K562 (cell line): Measurements from ENCODE around the gene RAMP2. TPM values are rescaled to one million over a fixed set of nuclear protein-coding genes. Genes with fewer than 3 reads are reported as not detected.

Source experiments
- ARID1B ChIP-seq: fragments of 450-650 bp; IDR thresholded peaks from 2 replicates; pipeline ENCODE4 v1.6.1; 2016; ENCODE audit warnings: antibody characterized with exemption, mild to moderate bottlenecking, inconsistent platforms
- BRD4 ChIP-seq: fragments of 200-600 bp; sonication (generic); IDR thresholded peaks from 2 replicates; pipeline ENCODE4 v1.6.1; 2017; ENCODE audit warnings: inconsistent platforms
- COPS2 ChIP-seq: fragments of 450-650 bp; conservative IDR thresholded peaks from 2 replicates; pipeline ENCODE4 v1.6.1; 2016; ENCODE audit warnings: mild to moderate bottlenecking, moderate library complexity
- DPF2 ChIP-seq: fragments of 450-650 bp; IDR thresholded peaks from 2 replicates; pipeline ENCODE4 v1.6.1; 2016
- FOXA1 ChIP-seq: fragments of 450-650 bp; IDR thresholded peaks from 2 replicates; pipeline ENCODE4 v1.6.1; 2016; ENCODE audit warnings: mild to moderate bottlenecking, borderline replicate concordance
- HNRNPLL ChIP-seq: fragments of 200-400 bp; formaldehyde crosslinking; IDR thresholded peaks from 2 replicates; pipeline ENCODE4 v1.6.1; 2017; ENCODE audit warnings: low read length, low read depth, mild to moderate bottlenecking; ENCODE audit not compliant: poor library complexity, severe bottlenecking
- HOXB6 ChIP-seq: fragments of 250-450 bp; sonication (Bioruptor Pico); IDR thresholded peaks from 2 replicates; pipeline ENCODE4 v1.5.1; 2022; ENCODE audit warnings: mild to moderate bottlenecking, borderline replicate concordance
- IFI16 ChIP-seq: fragments of 250-450 bp; sonication (Bioruptor Pico); IDR thresholded peaks from 2 replicates; pipeline ENCODE4 v2.1.2; 2022; ENCODE audit warnings: mild to moderate bottlenecking, inconsistent platforms
- KLF13 ChIP-seq: fragments of 450-650 bp; IDR thresholded peaks from 2 replicates; pipeline ENCODE4 v1.6.1; 2016; ENCODE audit warnings: missing genetic modification characterization, low read depth, mild to moderate bottlenecking, missing compliant biosample characterization, moderate library complexity, borderline replicate concordance
- MCM7 ChIP-seq, 2 experiments: fragments of 450-650 bp; IDR thresholded peaks; 2 replicates each; pipeline ENCODE4 v1.6.1; 2016 to 2018
- NCOA6 ChIP-seq: fragments of 450-650 bp; IDR thresholded peaks from 2 replicates; pipeline ENCODE4 v1.6.1; 2017; ENCODE audit warnings: mild to moderate bottlenecking
- NONO ChIP-seq, 2 experiments: fragments of 200-400 bp in 1 of 2; fragments of 450-650 bp in 1 of 2; formaldehyde crosslinking in 1 of 2; IDR thresholded peaks; 2 replicates each; pipeline ENCODE4 v1.6.1; 2017; ENCODE audit warnings: low read depth in 2 of 2, mild to moderate bottlenecking in 2 of 2, moderate library complexity in 2 of 2, low read length in 1 of 2
- RBM34 ChIP-seq: fragments of 200-400 bp; formaldehyde crosslinking; IDR thresholded peaks from 2 replicates; pipeline ENCODE4 v1.6.1; 2018; ENCODE audit warnings: low read length, borderline replicate concordance; ENCODE audit not compliant: insufficient read depth
- SMAD2 ChIP-seq: fragments of 150-350 bp; IDR thresholded peaks from 2 replicates; pipeline ENCODE4 v1.6.1; 2014; ENCODE audit warnings: low read depth, mild to moderate bottlenecking, low read length
- SMARCA5 ChIP-seq: fragments of 450-650 bp; IDR thresholded peaks from 2 replicates; pipeline ENCODE4 v1.6.1; 2016
- SMARCC2 ChIP-seq: fragments of 450-650 bp; IDR thresholded peaks from 2 replicates; pipeline ENCODE4 v1.6.1; 2017; ENCODE audit warnings: antibody characterized with exemption, moderate library complexity, mild to moderate bottlenecking, low read depth
- SMARCE1 ChIP-seq: fragments of 450-650 bp; IDR thresholded peaks from 2 replicates; pipeline ENCODE4 v1.7.1; 2016; ENCODE audit warnings: mild to moderate bottlenecking
- TARDBP ChIP-seq: fragments of 450-650 bp; IDR thresholded peaks from 2 replicates; pipeline ENCODE4 v1.6.1; 2016
- TEAD2 ChIP-seq: fragments of 450-650 bp; IDR thresholded peaks from 2 replicates; pipeline ENCODE4 v1.6.1; 2016; ENCODE audit warnings: missing genetic modification characterization, control low read depth, missing compliant biosample characterization
- U2AF1 ChIP-seq: fragments of 200-400 bp; formaldehyde crosslinking; optimal IDR thresholded peaks from 2 replicates; pipeline ENCODE3; 2017; ENCODE audit warnings: mild to moderate bottlenecking, low read depth, low read length, moderate library complexity
- ZC3H11A ChIP-seq: IDR thresholded peaks from 2 replicates; pipeline ENCODE4 v1.6.1; 2012; ENCODE audit warnings: low read depth, low read length, improper control_type of control experiment
- ZKSCAN1 ChIP-seq: fragments of 150-350 bp; IDR thresholded peaks from 2 replicates; pipeline ENCODE4 v1.6.1; 2016; ENCODE audit warnings: low read depth, low read length
- ZNF184 ChIP-seq: sonication (generic); formaldehyde crosslinking; IDR thresholded peaks from 2 replicates; pipeline ENCODE4 v1.5.0; 2020; ENCODE audit warnings: missing genetic modification reagents
- ZNF584 ChIP-seq: fragments of 200-800 bp; sonication (Bioruptor generic); IDR thresholded peaks from 2 replicates; pipeline ENCODE4 v1.6.1; 2016; ENCODE audit warnings: low read depth, mild to moderate bottlenecking, missing genetic modification characterization, missing compliant biosample characterization
- ZNF696 ChIP-seq: fragments of 250-450 bp; sonication (Bioruptor Pico); conservative IDR thresholded peaks from 2 replicates; pipeline ENCODE4 v1.4.0; 2020; ENCODE audit warnings: mild to moderate bottlenecking, moderate library complexity
- polyA plus RNA-seq, 8 experiments: library from polyadenylated mRNA; depleted of rRNA in 4 of 8; stranded (reverse) in 5 of 8; unstranded in 3 of 8; fragments of >200 nt; fragmentation: Nextera tagmentation in 2 of 8; fragmentation: Illumina TruSeq in 1 of 8; extraction: Ambion mirVana in 2 of 8; extraction: Trizol in 1 of 8; gene quantifications; 2 replicates each; pipeline versions ENCODE4 v1.2.1 to v1.2.3, GENCODE V29; 2011 to 2014; ENCODE audit warnings: inconsistent platforms in 1 of 8, missing spikeins in 1 of 8
- total RNA-seq, 7 experiments: library from RNA; depleted of rRNA in 6 of 7; stranded (reverse); fragments of >200 nt in 6 of 7; fragmentation: Illumina TruSeq in 2 of 7; extraction: Trizol in 2 of 7; gene quantifications; 2 replicates each; pipeline versions ENCODE4 v1.2.1 to v1.2.3, GENCODE V29; 2011 to 2021; ENCODE audit warnings: low replicate concordance in 1 of 7
- TF ChIP-seq, protein P1 (sequence below): fragments of 450-650 bp; conservative IDR thresholded peaks from 2 replicates; pipeline ENCODE4 v1.6.1; 2016; ENCODE audit warnings: missing genetic modification characterization, low read depth, mild to moderate bottlenecking, control low read depth, missing compliant biosample characterization
- TF ChIP-seq, protein P2 (sequence below): conservative IDR thresholded peaks from 2 replicates; pipeline ENCODE4 v1.6.1; 2011; ENCODE audit warnings: low read depth, mild to moderate bottlenecking, low read length; ENCODE audit not compliant: control insufficient read depth
- TF ChIP-seq, protein P3 (sequence below): sonication (generic); formaldehyde crosslinking; IDR thresholded peaks from 2 replicates; pipeline ENCODE4 v1.8.0; 2023; ENCODE audit warnings: mild to moderate bottlenecking, missing genetic modification reagents

Gene RAMP2
- total and polyA plus RNA-seq, 9 of the 15 experiments (the other 6 are each of a cell fraction or from before 2014, with no cell fraction given): not detected

DNA sequence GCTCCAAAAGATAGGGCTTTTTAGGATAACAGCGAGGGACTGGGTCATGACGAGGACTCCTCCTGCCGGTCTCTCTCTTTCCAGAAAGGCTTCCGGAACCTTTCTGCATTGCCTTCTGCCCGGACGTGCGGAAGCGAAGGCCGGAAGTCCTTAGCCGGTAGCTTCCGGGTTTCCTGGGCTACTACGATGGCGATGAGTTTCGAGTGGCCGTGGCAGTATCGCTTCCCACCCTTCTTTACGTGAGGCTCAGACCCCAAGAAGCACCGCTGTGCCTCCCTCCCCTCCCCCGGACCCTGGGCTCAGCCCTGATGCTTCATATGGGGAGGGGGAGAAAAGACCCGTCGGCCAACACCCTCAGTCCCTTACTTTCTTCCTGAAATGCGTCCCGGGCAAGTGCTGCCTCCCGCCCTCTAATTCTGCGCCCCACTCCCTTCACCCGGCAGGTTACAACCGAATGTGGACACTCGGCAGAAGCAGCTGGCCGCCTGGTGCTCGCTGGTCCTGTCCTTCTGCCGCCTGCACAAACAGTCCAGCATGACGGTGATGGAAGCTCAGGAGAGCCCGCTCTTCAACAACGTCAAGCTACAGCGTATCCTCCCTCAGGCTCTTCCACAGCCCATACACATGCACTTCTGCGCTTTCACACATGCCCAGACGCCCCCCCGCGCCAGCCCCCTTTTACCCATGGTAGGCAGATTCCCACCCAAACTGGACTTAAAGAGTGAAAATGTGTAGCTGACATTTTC, 12.4 kb downstream of the RAMP2 start, which contains the start of gene VPS25 (continued):
- 0 out of 2 replicates have a peak, but pooled peaks have one; percentile 37 for TF ChIP-seq BRD4
- TF ChIP-seq NONO (IDR thresholded peaks at IDR 0.05; ENCODE audit: low read depth in 2 of 2, low read length in 1 of 2): peak in 1 of 2 experiments; percentile 68; a peak in 1 of 4 replicates
- TF ChIP-seq, protein P1, sequence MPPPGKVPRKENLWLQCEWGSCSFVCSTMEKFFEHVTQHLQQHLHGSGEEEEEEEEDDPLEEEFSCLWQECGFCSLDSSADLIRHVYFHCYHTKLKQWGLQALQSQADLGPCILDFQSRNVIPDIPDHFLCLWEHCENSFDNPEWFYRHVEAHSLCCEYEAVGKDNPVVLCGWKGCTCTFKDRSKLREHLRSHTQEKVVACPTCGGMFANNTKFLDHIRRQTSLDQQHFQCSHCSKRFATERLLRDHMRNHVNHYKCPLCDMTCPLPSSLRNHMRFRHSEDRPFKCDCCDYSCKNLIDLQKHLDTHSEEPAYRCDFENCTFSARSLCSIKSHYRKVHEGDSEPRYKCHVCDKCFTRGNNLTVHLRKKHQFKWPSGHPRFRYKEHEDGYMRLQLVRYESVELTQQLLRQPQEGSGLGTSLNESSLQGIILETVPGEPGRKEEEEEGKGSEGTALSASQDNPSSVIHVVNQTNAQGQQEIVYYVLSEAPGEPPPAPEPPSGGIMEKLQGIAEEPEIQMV (tag): no peak
- TF ChIP-seq SMARCA5: no peak
- 0 out of 2 replicates have a peak, but pooled peaks have one; percentile 59 for TF ChIP-seq KLF13 (tag)
- no peak for TF ChIP-seq COPS2
- no peak for TF ChIP-seq HOXB6
- TF ChIP-seq DPF2: peak; percentile 46; the same call in 1 of the 2 replicates
- TF ChIP-seq TEAD2 (tag): no peak
- no peak for TF ChIP-seq ZNF584 (CRISPR knock-in tag)
- no peak for TF ChIP-seq ZNF696 (CRISPR knock-in tag)
- TF ChIP-seq TARDBP: no peak
- peak; percentile 77; the same call in 1 of the 2 replicates for TF ChIP-seq ZKSCAN1
- no peak for TF ChIP-seq SMAD2
- peak; percentile 99 for TF ChIP-seq ZC3H11A
- no peak for TF ChIP-seq U2AF1
- no peak for TF ChIP-seq IFI16 (CRISPR knock-in tag)
- TF ChIP-seq, protein P2, sequence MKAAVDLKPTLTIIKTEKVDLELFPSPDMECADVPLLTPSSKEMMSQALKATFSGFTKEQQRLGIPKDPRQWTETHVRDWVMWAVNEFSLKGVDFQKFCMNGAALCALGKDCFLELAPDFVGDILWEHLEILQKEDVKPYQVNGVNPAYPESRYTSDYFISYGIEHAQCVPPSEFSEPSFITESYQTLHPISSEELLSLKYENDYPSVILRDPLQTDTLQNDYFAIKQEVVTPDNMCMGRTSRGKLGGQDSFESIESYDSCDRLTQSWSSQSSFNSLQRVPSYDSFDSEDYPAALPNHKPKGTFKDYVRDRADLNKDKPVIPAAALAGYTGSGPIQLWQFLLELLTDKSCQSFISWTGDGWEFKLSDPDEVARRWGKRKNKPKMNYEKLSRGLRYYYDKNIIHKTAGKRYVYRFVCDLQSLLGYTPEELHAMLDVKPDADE: no peak; the same call in 1 of the 2 replicates
- TF ChIP-seq FOXA1: no peak
- TF ChIP-seq RBM34: no peak
- TF ChIP-seq HNRNPLL: no peak
- TF ChIP-seq MCM7 (IDR thresholded peaks at IDR 0.05): no peak
- TF ChIP-seq SMARCC2: no peak
- 0 out of 2 replicates have a peak, but pooled peaks have one; percentile 20 for TF ChIP-seq SMARCE1
- TF ChIP-seq, protein P3, sequence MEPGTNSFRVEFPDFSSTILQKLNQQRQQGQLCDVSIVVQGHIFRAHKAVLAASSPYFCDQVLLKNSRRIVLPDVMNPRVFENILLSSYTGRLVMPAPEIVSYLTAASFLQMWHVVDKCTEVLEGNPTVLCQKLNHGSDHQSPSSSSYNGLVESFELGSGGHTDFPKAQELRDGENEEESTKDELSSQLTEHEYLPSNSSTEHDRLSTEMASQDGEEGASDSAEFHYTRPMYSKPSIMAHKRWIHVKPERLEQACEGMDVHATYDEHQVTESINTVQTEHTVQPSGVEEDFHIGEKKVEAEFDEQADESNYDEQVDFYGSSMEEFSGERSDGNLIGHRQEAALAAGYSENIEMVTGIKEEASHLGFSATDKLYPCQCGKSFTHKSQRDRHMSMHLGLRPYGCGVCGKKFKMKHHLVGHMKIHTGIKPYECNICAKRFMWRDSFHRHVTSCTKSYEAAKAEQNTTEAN (CRISPR knock-in tag): no peak
- no peak; the same call in 1 of the 2 replicates for TF ChIP-seq ARID1B
- TF ChIP-seq ZNF184 (CRISPR knock-in tag): no peak
- no peak for TF ChIP-seq NCOA6
